SU-DHL-6 (cell line): ENCODE data around the gene GRAMD1A.

Experiments
- H2AFZ ChIP-seq: fragments of 200-600 bp; sonication (generic); 2 replicates; pipeline ENCODE4 v1.6.1; 2014; ENCODE audit warnings: low read depth, mild to moderate bottlenecking, moderate library complexity, mixed read lengths, antibody characterized with exemption, low read length; ENCODE audit not compliant: severe bottlenecking
- H3F3A ChIP-seq: fragments of 200-600 bp; shearing (Covaris generic); 2 replicates; pipeline ENCODE4 v1.6.0; 2016; ENCODE audit warnings: antibody characterized with exemption, mild to moderate bottlenecking; ENCODE audit not compliant: insufficient read depth
- H3K27ac ChIP-seq: fragments of 200-600 bp; sonication (generic); 2 replicates; pipeline ENCODE4 v1.5.1; 2016; ENCODE audit warnings: low read depth, mild to moderate bottlenecking, low read length, moderate library complexity, mixed read lengths
- H3K27me3 ChIP-seq: fragments of 200-600 bp; sonication (generic), shearing (Covaris generic); 2 replicates; pipeline ENCODE4 v1.6.0; 2014; ENCODE audit warnings: mild to moderate bottlenecking, low read length
- H3K36me3 ChIP-seq: fragments of 200-600 bp; sonication (generic); 2 replicates; pipeline ENCODE4 v1.6.1; 2014; ENCODE audit warnings: mild to moderate bottlenecking, low read length, mixed read lengths
- H3K4me2 ChIP-seq: fragments of 300-600, 200-600 bp; shearing (Covaris generic), sonication (generic); 2 replicates; pipeline ENCODE4 v1.6.0; 2014; ENCODE audit warnings: low read length, low read depth, mild to moderate bottlenecking; ENCODE audit not compliant: poor library complexity, severe bottlenecking
- H3K4me3 ChIP-seq: fragments of 200-600 bp; sonication (generic); 2 replicates; pipeline ENCODE4 v1.5.1; 2014; ENCODE audit warnings: antibody characterized with exemption, low read length, mild to moderate bottlenecking, mixed read lengths; ENCODE audit not compliant: insufficient read depth, poor library complexity, severe bottlenecking
- H3K79me2 ChIP-seq: fragments of 200-600 bp; sonication (generic); 2 replicates; pipeline ENCODE4 v1.6.1; 2014; ENCODE audit warnings: mild to moderate bottlenecking, low read length, moderate library complexity; ENCODE audit not compliant: insufficient read depth
- H3K9ac ChIP-seq: fragments of 200-600 bp; sonication (generic); 2 replicates; pipeline ENCODE4 v1.7.0; 2014; ENCODE audit warnings: mild to moderate bottlenecking, low read length
- H3K9me2 ChIP-seq: fragments of 200-600 bp; sonication (generic); replicated peaks from 2 replicates; pipeline ENCODE4 v1.6.1; 2014; ENCODE audit warnings: low read length; ENCODE audit not compliant: insufficient read depth
- H3K9me3 ChIP-seq: fragments of 200-600 bp; sonication (generic); 2 replicates; pipeline ENCODE4 v1.6.1; 2014; ENCODE audit warnings: low read length, mixed read lengths; ENCODE audit not compliant: insufficient read depth
- H4K20me1 ChIP-seq: fragments of 200-600 bp; sonication (generic); 2 replicates; pipeline ENCODE4 v1.6.1; 2014; ENCODE audit warnings: low read depth, mild to moderate bottlenecking, antibody characterized with exemption, low read length, moderate library complexity, mixed read lengths
- CTCF ChIP-seq: fragments of 200-600 bp; sonication (generic); IDR thresholded peaks from one replicate; pipeline ENCODE4 v1.5.1; 2017; ENCODE audit warnings: antibody characterized with exemption, mild to moderate bottlenecking, low read length, moderate library complexity; ENCODE audit not compliant: insufficient read depth, poor library complexity, severe bottlenecking
- EZH2phosphoT487 ChIP-seq: fragments of 200-600 bp; sonication (generic), shearing (Covaris generic); conservative IDR thresholded peaks from 2 replicates; pipeline ENCODE4 v1.6.1; 2018; ENCODE audit warnings: mild to moderate bottlenecking, antibody characterized with exemption, low read length, moderate library complexity, mixed read lengths

GRAMD1A gene

GRCh38 chr19:34988119-34988518 lies 12.0 kb upstream of the GRAMD1A start:
- Histone ChIP-seq H4K20me1 (no peaks in the 10 kb centered on the region), H2AFZ (no peak overlapping the region), H3K4me2 (no peak overlapping the region), H3K4me3 (no peak overlapping the region), H3F3A (no peaks in the 10 kb centered on the region), H3K27ac (no peak overlapping the region), H3K9ac (no peak overlapping the region), H3K9me3 (no peaks in the 10 kb centered on the region), H3K9me2 (no peaks in the 10 kb centered on the region), H3K27me3 (no peaks in the 10 kb centered on the region), H3K79me2 (no peaks in the 10 kb centered on the region), H3K36me3 (no peaks in the 10 kb centered on the region)
- TF ChIP-seq EZH2phosphoT487 (no peak), CTCF (no peak)

- no peaks in the 10 kb centered on the region for H4K20me1 ChIP-seq
- H3F3A ChIP-seq: no peaks in the 10 kb centered on the region
- H3K9me3 ChIP-seq: no peaks in the 10 kb centered on the region
- H3K9me2 ChIP-seq: no peaks in the 10 kb centered on the region
- no peaks in the 10 kb centered on the region for H3K36me3 ChIP-seq
- H2AFZ ChIP-seq: no peak overlapping the region
- no peak overlapping the region for H3K27ac ChIP-seq
- H3K4me2 ChIP-seq: no peak overlapping the region
- H3K4me3 ChIP-seq: no peak overlapping the region
- H3K79me2 ChIP-seq: no peaks in the 10 kb centered on the region
- TF ChIP-seq CTCF (no peak), EZH2phosphoT487 (no peak)
- H3K9ac ChIP-seq: no peak overlapping the region
- no peaks in the 10 kb centered on the region for H3K27me3 ChIP-seq
Observed at GRCh38 chr19:34989298-34989697, 10.8 kb upstream of the GRAMD1A start.

- no peaks in the 10 kb centered on the region for H3K9me3 ChIP-seq
- H3K79me2 ChIP-seq: no peaks in the 10 kb centered on the region
- H3K36me3 ChIP-seq: no peaks in the 10 kb centered on the region
- no peak overlapping the region for H3K9ac ChIP-seq
- no peaks in the 10 kb centered on the region for H4K20me1 ChIP-seq
- no peak for TF ChIP-seq EZH2phosphoT487
- no peak for TF ChIP-seq CTCF
- no peak overlapping the region for H3K27ac ChIP-seq
- H3K9me2 ChIP-seq: no peaks in the 10 kb centered on the region
- no peaks in the 10 kb centered on the region for H3F3A ChIP-seq
- H3K4me2 ChIP-seq: no peak overlapping the region
- no peak overlapping the region for H3K4me3 ChIP-seq
- no peak overlapping the region for H2AFZ ChIP-seq
- no peaks in the 10 kb centered on the region for H3K27me3 ChIP-seq
Observed at GRCh38 chr19:34990578-34991192, 9.4 kb upstream of the GRAMD1A start.
